ENCODE results near the gene EBPL.

Gene EBPL

GRCh38 chr13:49670828-49671227, 20.5 kb downstream of the EBPL start:
- no peak for DNase-seq

DNA sequence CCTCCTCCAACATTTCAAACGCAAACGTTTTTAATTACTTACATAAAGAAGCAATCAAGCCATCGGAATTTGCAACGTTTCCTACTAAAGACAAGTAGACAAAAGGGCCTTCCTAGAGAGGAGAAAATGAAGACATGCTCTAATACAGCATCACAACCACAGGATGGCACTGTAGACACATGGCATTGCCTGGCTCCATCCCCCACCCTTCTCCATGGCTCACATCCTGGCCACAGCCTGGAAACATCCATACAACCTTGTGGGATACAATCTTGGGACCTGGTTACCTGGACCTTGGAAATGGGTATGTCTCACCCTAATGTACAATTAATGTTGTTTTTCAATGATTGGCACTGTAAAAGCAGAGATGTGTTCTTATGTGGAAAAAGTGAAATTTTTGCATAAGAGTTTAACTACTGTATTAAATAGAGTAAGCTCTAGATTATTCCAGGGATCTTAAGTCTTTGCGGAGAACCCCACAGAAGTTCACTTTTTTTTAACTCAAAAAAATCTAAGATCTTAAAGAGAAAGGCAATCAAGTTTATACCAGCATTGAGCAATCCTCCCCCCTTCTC, 21.5 kb downstream of the EBPL start:
- no peak for DNase-seq

DNA sequence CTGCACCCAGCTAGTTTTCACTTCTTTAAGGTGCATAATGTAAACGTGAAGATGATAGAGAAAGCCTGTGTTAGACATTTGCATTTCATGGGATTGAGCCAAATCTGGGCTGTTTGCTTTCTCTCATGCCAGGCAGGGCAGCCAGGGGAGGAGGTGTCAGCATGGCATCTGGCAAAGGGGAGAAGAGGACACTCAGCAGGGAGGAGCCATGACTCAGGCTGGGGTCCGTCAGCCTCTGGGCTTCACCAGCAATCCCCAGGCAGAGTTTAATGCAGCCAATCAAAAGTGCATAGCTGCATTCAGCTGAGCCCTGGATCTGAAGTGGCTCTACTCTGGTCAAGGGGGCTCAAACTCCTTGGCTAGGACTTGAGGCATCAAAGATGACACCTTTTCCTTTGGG, 23.5 kb downstream of the EBPL start:
- DNase-seq, result no peak

- DNase-seq, result no peak
These were observed 26.7 kb downstream of the EBPL start for GRCh38 chr13:49664606-49665005.

DNA sequence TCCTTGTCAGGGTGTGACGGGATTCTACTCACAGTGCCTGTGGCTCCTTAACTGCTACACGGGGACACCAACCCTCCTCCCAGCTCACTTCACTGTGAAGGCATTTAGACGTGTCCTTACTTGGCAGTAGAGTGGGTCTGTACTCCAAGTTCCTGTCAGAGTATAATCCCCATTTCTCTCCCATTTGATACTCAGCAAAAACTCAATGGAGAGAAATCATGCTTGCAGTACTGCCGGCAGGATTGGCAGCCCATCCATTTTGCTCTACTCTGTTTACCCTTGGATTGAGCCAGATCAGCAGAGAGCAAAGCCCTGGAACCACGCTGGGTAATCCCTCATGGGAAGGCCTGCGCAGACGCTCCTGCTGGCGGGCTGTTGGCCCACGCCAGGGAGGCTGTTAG, 34.0 kb downstream of the EBPL start:
- DNase-seq, result no peak

- DNase-seq, result no peak
These were observed 35.4 kb downstream of the EBPL start for GRCh38 chr13:49655906-49656305.

- DNase-seq, result no peak
These were observed 37.3 kb downstream of the EBPL start for GRCh38 chr13:49654011-49654410.

GRCh38 chr13:49653478-49653877, 37.8 kb downstream of the EBPL start:
- DNase-seq, result no peak

GRCh38 chr13:49652355-49653305, 38.7 kb downstream of the EBPL start:
- no peak for DNase-seq

- DNase-seq, result no peak
These were observed 39.5 kb downstream of the EBPL start for GRCh38 chr13:49651570-49652354.

GRCh38 chr13:49649963-49650312, 41.3 kb downstream of the EBPL start:
- DNase-seq, result no peak

DNA sequence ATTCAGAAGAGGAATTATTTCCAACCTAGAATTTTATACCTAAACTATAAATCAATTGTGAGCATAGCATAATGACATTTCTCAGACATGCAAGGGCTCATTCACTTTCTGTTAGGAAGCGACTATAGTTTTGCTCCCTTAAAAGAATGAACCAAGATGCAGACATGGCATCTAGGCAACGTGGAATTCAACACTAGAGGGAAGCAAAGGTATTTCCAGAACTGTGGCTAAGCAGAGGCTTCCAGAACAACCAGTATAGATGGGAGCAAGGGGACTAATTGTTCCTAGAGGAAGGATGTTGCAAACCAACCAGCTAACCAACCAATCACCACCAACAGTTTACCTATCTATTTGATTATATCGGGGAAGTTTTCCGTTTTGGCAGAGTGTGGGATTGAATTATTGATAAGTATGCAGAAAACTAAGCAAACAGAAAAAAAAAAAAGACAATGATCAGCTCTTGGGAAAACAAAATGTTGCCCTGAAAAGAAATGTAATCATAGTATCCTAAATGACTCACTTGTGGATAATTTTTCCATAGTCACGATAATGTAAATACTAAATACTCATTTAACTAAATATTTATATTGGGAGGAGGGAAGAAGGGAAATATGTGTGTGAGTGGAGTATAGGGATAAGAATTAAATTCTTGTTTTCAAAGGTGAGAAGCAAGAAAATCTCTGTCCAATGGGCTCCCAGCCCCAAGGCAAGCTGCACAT, 41.9 kb downstream of the EBPL start:
- no peak for DNase-seq

DNA sequence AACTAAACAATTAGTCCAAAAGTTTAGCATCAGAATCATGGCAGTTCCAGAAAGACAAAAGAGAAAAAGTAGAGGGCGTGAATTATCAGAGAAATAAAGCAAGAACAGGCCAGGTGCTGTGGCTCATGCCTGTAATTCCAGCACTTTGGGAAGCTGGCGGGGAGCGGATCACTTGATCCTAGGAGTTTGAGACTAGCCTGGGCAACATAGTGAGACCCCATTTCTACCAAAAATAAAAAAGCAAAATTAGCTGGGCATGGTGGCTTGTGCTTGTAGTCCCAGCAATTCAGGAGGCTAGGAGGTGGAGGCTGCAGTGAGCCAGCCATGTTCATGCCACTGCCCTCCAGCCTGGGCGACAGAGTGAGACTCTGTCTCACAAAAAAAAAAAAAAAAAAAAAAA, 44.6 kb downstream of the EBPL start:
- no peak for DNase-seq

DNA sequence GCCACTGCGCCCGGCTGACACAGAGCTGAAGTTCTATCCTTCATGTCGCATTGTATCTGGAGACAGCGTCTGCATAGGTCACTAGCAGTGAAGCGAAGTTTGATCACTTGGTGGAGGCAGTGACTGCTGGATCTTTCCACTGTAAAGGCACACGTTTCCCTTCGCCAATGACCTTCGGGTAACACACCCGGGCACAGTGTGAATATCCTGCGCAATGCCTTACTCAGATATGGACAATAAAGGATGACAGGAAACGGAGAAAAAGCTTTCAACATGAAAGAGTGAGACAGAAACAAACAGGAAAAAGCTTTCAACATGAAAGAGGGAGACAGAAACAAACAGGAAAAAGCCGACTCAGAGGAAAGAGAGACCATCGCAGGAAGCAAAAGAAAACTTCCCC, 45.8 kb downstream of the EBPL start:
- no peak for DNase-seq

DNA sequence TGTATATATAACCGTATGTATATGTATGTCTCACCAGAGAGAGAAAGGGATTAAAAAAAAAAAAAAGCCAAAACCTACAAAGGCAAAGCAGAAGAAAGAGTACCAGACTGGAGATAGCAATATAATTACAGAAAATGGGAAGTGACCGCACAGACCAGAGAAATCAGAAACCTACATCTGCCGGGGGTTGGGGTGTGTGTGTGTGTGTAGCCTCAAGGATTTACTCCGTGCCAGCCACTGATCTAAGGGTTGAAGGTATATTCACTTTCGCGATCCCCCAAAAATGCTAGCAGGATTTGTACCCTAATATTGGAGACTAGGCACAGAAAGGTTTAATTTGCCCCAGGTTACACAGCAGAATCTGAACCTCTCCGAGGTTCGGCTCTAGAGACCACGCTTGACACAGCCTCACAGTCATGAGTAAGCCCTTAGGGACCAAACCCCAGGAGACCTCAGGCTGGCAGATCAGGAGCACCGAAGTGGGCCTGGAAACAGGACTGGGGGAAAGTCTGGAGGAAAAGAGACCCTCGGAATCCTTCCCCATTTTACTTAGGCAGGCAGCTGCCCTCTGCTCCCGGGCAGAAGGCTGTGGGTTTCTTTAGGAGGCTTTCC, 48.1 kb downstream of the EBPL start:
- DNase-seq, result no peak

DNA sequence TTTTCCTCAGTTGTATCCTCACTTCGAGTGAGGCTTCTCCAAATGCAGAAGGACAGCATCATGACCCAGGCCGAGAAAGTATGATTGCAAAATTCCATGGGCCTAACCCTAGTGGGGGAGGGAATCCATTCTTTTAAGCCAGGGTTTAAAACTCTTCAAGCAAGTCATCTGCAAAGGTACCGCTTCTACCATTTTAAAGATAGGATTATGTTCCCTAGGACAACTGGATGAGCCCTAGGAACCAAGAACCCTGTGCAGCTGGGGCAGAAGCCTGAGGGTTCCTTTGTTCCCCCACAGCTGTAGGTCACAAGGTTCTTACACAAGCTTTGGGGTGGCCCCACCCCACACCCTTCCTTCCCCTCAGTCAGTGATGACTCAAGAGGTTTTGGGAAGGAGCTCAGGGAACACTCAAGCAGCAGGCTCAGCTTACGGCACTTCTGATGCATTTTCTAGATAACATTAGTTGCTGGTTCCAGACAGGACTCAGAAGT, 49.4 kb downstream of the EBPL start:
- no peak for DNase-seq

DNA sequence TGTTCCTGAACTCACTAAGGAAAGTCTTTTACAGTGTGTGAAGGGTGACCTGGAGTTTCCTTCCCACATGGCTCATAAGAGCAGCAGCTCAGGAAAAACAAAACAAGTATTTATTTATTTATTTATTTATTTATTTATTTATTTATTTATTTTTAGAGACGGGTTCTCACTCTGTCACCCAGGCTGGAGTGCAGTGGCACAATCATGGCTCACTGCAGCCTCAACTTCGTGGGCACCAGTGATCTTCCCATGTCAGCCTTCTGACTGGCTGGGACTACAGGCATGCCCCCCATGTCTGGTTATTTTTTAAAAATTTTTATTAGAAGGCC, 52.6 kb downstream of the EBPL start:
- no peak for DNase-seq

GRCh38 chr13:49638030-49638743, 53.1 kb downstream of the EBPL start:
- no peak for DNase-seq

DNA sequence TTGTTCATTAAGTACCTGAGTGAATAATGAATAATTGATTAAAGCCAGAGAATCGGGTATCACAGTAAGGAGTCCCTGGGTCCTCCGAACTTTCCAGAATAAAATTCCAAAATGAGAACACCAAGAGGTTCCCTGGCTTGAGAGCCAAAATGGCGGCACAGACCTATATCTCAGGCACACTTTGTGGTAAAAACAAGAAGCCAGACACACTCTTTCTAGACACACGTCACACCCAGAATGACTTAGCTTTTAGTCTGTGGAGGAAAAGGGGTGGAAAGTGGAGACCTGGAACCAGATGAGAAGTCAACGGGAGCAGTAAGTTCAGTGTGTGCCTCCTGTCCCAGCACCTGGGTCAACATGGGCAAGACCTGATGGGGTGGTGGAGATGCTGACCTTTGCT, 54.6 kb downstream of the EBPL start:
- no peak for DNase-seq

- DNase-seq, result no peak
These were observed 55.5 kb downstream of the EBPL start for GRCh38 chr13:49635599-49636433.

GRCh38 chr13:49633710-49634109, 57.6 kb downstream of the EBPL start:
- DNase-seq, result no peak
